Measurements from ENCODE around the gene CMKLR1.

CMKLR1 gene

DNA sequence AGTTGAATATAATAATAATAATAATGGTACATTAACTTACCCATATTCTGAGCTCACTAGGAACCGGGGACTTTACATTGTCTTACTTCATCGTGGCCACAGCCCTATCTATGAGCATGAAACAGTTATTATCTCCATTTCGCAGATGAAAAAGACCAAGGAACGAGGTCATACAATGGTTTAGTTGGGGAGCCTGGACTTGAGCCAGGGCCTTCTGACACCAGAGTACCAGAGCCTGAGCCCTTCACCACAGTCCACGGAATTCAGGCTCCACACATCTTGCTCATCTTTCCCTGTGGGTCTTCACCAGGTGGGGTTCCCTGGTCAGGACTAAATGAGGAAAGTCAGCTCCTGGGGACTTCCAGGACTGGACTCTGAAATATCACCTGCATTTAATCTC is 31.3 kb upstream of the CMKLR1 start:
- H3K27me3 Mint-ChIP-seq: peaks cover 6% of the 10 kb centered on the region
- H3K27ac Mint-ChIP-seq: no peak overlapping the region
- no peaks in the 10 kb centered on the region for H3K36me3 Mint-ChIP-seq (ENCODE audit: low read depth)
- DNase-seq: no peak
- H3K9me3 Mint-ChIP-seq: peaks cover 13% of the 10 kb centered on the region
- H3K4me1 Mint-ChIP-seq (ENCODE audit: low read depth): no peaks in the 10 kb centered on the region
- no peak overlapping the region for H3K4me3 Mint-ChIP-seq

DNA sequence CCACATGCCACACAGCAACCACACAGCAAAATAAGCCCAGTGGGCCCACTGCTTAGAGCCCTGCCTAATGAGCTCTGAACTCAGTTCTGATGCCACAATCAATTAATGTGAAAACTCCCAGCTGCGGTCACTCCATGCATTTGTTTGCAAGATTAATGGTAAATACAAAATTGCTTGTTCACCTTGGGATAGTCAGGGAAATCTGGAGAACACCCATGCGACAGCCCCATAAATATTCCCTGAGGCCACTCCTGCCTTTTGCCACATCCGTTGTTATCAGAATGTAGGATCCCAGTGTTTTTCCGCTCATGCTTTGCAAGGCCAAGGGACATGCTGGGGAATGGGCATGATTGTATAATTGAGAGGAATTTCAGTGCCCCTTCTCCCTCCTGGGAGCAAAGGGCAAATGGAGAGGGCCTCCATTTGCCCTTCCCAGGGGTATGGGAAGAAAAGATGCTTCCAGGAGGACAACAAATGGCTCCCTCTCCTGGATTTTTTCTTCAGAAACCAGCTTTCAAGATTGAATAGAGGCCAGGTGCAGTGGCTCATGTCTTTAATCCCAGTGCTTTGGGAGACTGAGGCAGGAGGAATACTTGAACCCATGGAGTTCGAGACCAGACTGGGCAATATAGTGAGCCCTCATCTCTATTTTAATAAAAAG is 30.8 kb upstream of the CMKLR1 start:
- H3K4me1 Mint-ChIP-seq (ENCODE audit: low read depth): no peaks in the 10 kb centered on the region

DNA sequence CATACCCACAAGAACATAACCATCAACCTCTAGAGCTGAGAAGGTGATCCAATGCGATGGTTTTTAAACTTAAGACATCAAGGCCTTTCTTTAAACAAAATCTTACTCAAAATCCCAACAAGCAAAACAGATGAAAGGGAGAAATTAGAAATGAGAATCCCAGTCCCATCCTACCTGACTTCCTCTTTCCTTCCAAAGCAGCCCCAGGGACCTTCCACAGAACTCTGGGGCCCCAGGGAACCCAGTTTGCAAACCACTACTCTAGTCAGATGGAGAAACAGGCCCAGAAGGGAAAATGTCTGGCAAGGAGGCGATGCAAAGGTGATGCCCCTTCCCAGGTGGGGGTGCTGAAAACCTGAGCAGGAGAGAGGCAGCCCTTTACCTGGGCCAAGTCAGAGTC is 29.0 kb upstream of the CMKLR1 start:
- no peak overlapping the region for H3K4me3 Mint-ChIP-seq
- H3K27ac Mint-ChIP-seq: no peak overlapping the region
- peaks cover 5% of the 10 kb centered on the region for H3K9me3 Mint-ChIP-seq
- peaks cover 3% of the 10 kb centered on the region for H3K27me3 Mint-ChIP-seq
- no peaks in the 10 kb centered on the region for H3K36me3 Mint-ChIP-seq (ENCODE audit: low read depth)
- DNase-seq: no peak
- H3K4me1 Mint-ChIP-seq (ENCODE audit: low read depth): no peaks in the 10 kb centered on the region

More for the DNA sequence above, 30.8 kb upstream of the CMKLR1 start:
- H3K27ac Mint-ChIP-seq: no peak overlapping the region
- H3K36me3 Mint-ChIP-seq (ENCODE audit: low read depth): no peaks in the 10 kb centered on the region
- no peak overlapping the region for H3K4me3 Mint-ChIP-seq
- peaks cover 6% of the 10 kb centered on the region for H3K27me3 Mint-ChIP-seq
- peaks cover 13% of the 10 kb centered on the region for H3K9me3 Mint-ChIP-seq
- no peak for DNase-seq

DNA sequence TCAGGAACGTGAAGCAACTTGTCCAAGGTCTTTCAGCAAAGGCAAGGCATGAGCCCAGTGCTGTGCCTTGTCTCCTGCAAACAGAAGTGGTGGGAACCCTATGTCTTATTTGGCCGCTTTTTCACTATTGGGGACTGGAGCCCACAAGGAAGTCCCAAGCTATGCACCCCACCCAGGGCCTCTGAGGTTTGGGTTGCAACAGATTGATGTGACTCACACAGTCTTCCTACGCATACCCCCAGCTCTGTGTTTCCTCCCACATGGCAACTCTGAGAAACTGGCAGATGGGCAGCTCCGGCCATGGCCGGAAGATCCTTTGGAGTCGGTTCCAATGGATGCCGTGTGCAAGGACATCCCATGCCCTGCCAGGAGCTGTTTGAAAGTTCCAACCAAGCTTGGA is 28.3 kb upstream of the CMKLR1 start:
- Mint-ChIP-seq H3K27ac (no peak overlapping the region), H3K9me3 (peaks cover under 1% of the 10 kb centered on the region), H3K4me3 (no peak overlapping the region), H3K36me3 (ENCODE audit: low read depth) (no peaks in the 10 kb centered on the region), H3K4me1 (ENCODE audit: low read depth) (no peaks in the 10 kb centered on the region), H3K27me3 (peaks cover 3% of the 10 kb centered on the region)
- no peak for DNase-seq

DNA sequence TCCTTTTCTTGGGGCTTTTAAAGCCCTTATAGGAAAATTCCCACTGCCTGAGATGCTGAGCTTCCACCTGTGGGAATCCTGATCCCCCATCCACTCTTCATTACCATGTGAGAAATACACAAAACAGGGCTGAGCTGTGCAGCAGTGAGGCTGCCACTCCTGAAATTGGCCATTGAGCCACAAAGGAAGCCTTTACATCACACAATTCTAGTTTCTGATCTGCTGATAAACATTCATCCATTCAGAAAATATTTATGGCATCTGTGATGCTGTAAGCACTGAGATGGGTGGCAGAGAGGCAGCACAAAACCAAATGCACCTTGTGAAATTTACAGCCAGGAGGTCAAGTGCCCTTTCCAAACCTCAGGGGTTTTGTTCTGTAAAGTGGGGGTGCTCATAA is 26.2 kb upstream of the CMKLR1 start:
- DNase-seq: no peak
- Mint-ChIP-seq H3K4me3 (no peak overlapping the region), H3K4me1 (ENCODE audit: low read depth) (no peaks in the 10 kb centered on the region), H3K27me3 (no peaks in the 10 kb centered on the region), H3K9me3 (no peaks in the 10 kb centered on the region), H3K36me3 (ENCODE audit: low read depth) (no peaks in the 10 kb centered on the region), H3K27ac (no peak overlapping the region)

DNA sequence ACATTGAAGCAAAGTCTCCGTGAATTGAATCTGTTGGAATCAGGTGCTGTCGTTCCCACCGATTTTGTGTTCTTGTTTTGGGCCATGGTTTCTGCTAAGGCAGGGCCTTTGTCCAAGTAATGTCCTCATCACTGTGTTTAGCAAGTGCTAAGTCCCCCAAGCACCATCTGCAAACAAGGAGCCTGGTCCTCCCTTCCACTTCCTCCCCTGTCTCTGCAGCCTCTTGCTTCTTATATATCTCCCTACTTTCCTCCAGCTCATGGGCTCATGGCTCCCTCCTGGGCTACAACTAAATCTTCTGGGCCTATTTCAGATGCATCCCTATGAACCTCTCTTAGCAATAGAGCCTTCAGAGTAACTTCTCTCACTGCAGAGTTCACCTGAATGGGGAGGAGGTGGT is 25.8 kb upstream of the CMKLR1 start:
- no peak overlapping the region for H3K4me3 Mint-ChIP-seq
- no peaks in the 10 kb centered on the region for H3K36me3 Mint-ChIP-seq (ENCODE audit: low read depth)
- H3K4me1 Mint-ChIP-seq (ENCODE audit: low read depth): no peaks in the 10 kb centered on the region
- H3K27me3 Mint-ChIP-seq: no peaks in the 10 kb centered on the region
- H3K9me3 Mint-ChIP-seq: no peaks in the 10 kb centered on the region
- no peak overlapping the region for H3K27ac Mint-ChIP-seq
- no peak for DNase-seq

DNA sequence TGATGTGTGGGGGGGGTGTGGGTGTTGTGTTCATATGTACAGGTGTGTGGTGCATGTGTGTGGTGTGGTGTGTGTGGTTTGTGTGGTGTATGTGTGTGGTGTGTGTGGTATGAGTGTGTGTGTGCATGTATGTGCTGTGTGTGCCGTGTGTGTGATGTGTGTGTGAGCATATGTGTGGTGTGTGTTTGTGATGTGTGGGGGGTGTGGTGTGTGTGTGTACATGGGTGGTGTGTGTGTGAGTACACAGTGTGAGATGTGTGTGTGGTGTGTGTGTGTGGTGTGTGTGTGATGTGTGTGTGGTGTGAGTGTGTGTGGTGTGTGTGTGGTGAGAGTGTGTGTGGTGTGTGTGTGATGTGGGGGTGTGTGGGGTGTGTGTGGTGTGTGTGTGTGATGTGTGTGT is 24.5 kb upstream of the CMKLR1 start:
- DNase-seq: no peak
- H3K4me3 Mint-ChIP-seq: no peak overlapping the region
- H3K9me3 Mint-ChIP-seq: no peaks in the 10 kb centered on the region
- no peak overlapping the region for H3K27ac Mint-ChIP-seq
- H3K4me1 Mint-ChIP-seq (ENCODE audit: low read depth): no peaks in the 10 kb centered on the region
- peaks cover under 1% of the 10 kb centered on the region for H3K27me3 Mint-ChIP-seq
- no peaks in the 10 kb centered on the region for H3K36me3 Mint-ChIP-seq (ENCODE audit: low read depth)

DNA sequence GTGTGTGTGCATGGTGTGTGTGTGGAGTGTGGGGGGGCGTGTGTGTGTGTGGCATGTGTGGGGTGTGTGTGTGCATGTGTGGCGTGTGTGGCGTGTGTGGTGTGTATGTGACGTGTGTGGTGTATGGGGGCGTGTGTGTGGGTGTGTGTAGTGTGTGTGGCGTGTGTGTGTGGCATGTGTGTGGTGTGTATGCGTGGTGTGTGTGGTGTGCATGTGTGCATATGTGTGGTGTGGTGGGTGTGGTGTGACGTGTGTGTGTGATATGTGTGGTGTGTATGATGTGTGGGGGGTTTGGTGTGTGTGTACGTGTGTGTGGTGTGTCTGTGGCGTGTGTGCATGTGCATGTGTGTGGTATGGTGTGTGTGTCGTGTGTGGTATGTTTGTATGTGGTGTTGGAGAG is 24.1 kb upstream of the CMKLR1 start:
- Mint-ChIP-seq H3K27me3 (peaks cover 4% of the 10 kb centered on the region), H3K36me3 (ENCODE audit: low read depth) (no peaks in the 10 kb centered on the region), H3K9me3 (no peaks in the 10 kb centered on the region), H3K4me1 (ENCODE audit: low read depth) (no peaks in the 10 kb centered on the region), H3K27ac (no peak overlapping the region), H3K4me3 (no peak overlapping the region)
- DNase-seq: no peak

DNA sequence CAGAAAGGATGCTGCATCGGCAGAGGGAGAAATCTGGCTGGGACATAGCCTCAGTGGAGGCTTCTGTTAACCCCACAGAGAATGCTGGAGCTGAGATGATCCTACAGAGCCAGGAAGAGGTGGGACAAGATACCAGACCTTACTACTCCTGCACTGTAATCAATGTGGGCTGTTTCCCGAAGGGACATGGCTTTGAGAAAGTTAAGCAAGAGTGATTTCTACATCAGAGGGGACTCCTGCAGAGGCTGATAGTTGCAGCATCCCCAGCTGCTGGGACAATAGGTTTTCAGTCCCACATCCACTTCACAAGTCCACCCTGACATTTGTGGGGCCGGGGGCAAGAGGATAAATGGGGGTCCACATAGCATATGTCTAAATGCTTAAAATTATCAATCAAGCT is 22.5 kb upstream of the CMKLR1 start:
- no peak overlapping the region for H3K4me3 Mint-ChIP-seq

DNA sequence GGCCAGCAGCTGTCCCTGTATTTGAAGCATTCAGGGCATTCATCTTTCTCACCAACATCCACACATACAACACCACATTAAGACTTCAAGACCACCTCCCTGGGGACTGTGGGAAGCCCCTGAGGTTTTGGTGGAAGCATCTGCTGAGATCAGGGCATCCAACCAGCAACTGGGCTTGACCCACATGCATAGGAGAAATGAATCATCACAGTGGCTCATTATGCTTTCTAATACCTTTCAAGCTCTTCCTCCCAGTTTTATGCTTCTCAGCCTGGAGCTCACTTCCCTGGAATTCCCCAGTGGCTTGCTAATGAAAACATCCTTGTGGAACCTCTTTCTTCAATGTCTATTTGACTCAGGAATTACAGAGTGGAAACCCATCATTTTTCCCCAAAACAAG is 21.4 kb upstream of the CMKLR1 start:
- H3K4me1 Mint-ChIP-seq (ENCODE audit: low read depth): no peaks in the 10 kb centered on the region
- H3K4me3 Mint-ChIP-seq: no peak overlapping the region
- H3K36me3 Mint-ChIP-seq (ENCODE audit: low read depth): no peaks in the 10 kb centered on the region
- peaks cover 10% of the 10 kb centered on the region for H3K27me3 Mint-ChIP-seq
- no peak overlapping the region for H3K27ac Mint-ChIP-seq
- no peak for DNase-seq
- no peaks in the 10 kb centered on the region for H3K9me3 Mint-ChIP-seq

More for the DNA sequence above, 22.5 kb upstream of the CMKLR1 start:
- no peak for DNase-seq
- Mint-ChIP-seq H3K36me3 (ENCODE audit: low read depth) (no peaks in the 10 kb centered on the region), H3K27me3 (peaks cover 10% of the 10 kb centered on the region), H3K4me1 (ENCODE audit: low read depth) (no peaks in the 10 kb centered on the region), H3K9me3 (no peaks in the 10 kb centered on the region), H3K27ac (no peak overlapping the region)

- no peak for DNase-seq
- Mint-ChIP-seq H3K4me3 (no peak overlapping the region), H3K27me3 (peaks cover 10% of the 10 kb centered on the region), H3K27ac (no peak overlapping the region), H3K4me1 (ENCODE audit: low read depth) (no peaks in the 10 kb centered on the region), H3K36me3 (ENCODE audit: low read depth) (no peaks in the 10 kb centered on the region), H3K9me3 (no peaks in the 10 kb centered on the region)
Observed at GRCh38 chr12:108360057-108360456, 20.9 kb upstream of the CMKLR1 start.

GRCh38 chr12:108358580-108358965 is 19.5 kb upstream of the CMKLR1 start:
- DNase-seq: no peak
- H3K4me3 Mint-ChIP-seq: no peak overlapping the region
- peaks cover 11% of the 10 kb centered on the region for H3K27me3 Mint-ChIP-seq
- H3K4me1 Mint-ChIP-seq (ENCODE audit: low read depth): no peaks in the 10 kb centered on the region
- no peak overlapping the region for H3K27ac Mint-ChIP-seq
- no peaks in the 10 kb centered on the region for H3K9me3 Mint-ChIP-seq
- H3K36me3 Mint-ChIP-seq (ENCODE audit: low read depth): no peaks in the 10 kb centered on the region

GRCh38 chr12:108357834-108358579 is 18.9 kb upstream of the CMKLR1 start:
- Mint-ChIP-seq H3K9me3 (no peaks in the 10 kb centered on the region), H3K4me3 (no peak overlapping the region), H3K27ac (no peak overlapping the region), H3K36me3 (ENCODE audit: low read depth) (no peaks in the 10 kb centered on the region), H3K4me1 (ENCODE audit: low read depth) (no peaks in the 10 kb centered on the region), H3K27me3 (peaks cover 15% of the 10 kb centered on the region)
- no peak for DNase-seq

DNA sequence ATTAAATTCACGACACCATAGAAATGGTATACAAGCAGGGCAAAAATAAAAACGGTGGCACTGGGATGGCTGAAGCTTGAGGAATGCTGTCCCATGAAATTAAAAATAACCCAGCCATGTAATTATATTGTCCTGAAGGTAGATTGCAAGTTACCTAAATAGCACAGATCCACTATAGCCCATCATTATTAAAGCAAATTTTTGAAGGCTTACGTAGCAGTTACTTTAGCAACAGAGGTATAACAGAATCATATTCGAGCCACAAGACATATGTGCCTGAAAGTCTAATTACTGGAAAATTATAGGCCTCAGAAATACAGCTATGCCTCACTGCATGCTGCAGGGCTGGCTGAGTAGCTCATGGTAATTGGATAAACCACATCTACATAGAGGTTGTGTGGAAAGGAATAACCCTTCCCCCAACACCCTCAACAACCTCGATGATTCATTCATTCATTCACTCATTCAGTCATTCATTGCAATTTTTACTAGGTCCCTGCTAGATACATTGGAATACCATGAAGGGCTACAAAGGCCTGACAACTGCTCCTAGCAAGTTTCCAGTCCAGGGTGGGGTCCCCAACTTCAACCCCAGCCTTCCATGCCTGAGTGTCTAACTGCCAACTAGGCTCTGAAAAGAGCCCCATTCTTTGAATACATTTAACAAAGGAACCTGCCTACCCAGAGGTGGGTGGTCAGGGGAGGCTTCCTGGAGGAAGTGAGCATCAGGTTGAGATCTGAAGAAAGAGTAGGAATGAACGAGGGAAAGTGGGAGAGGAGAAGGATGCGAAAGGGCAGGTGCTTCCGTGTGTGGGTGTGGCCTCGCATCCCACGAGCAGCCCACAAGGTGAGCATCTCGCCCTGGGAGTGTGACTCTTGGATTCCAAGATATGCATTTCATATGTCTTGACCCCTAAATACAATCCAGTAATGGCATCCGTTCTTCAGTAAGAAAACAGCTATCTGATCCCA is 18.0 kb upstream of the CMKLR1 start:
- Mint-ChIP-seq H3K4me3 (no peak overlapping the region), H3K9me3 (no peaks in the 10 kb centered on the region), H3K27ac (no peak overlapping the region), H3K27me3 (peaks cover 16% of the 10 kb centered on the region), H3K4me1 (ENCODE audit: low read depth) (no peaks in the 10 kb centered on the region), H3K36me3 (ENCODE audit: low read depth) (no peaks in the 10 kb centered on the region)
- no peak for DNase-seq

GRCh38 chr12:108355069-108355468 is 16.0 kb upstream of the CMKLR1 start:
- H3K27ac Mint-ChIP-seq: no peak overlapping the region
- H3K4me3 Mint-ChIP-seq: no peak overlapping the region
- DNase-seq: no peak
- no peaks in the 10 kb centered on the region for H3K4me1 Mint-ChIP-seq (ENCODE audit: low read depth)
- H3K27me3 Mint-ChIP-seq: peaks cover 20% of the 10 kb centered on the region
- H3K9me3 Mint-ChIP-seq: no peaks in the 10 kb centered on the region
- no peaks in the 10 kb centered on the region for H3K36me3 Mint-ChIP-seq (ENCODE audit: low read depth)
